K562 (cell line): ENCODE results near the gene JPH4. TPM values are rescaled to one million over a fixed set of nuclear protein-coding genes. Genes with fewer than 3 reads are reported as not detected.

Source experiments
- AFF1 ChIP-seq, 2 experiments: fragments of 450-650 bp; IDR thresholded peaks; 2 replicates each; pipeline ENCODE4 v1.6.1; 2018; ENCODE audit warnings: mild to moderate bottlenecking in 2 of 2, low read depth in 1 of 2; ENCODE audit not compliant: partially characterized antibody in 2 of 2
- CEBPZ ChIP-seq: fragments of 150-350 bp; IDR thresholded peaks from 2 replicates; pipeline ENCODE4 v1.6.1; 2014; ENCODE audit warnings: low read depth, mild to moderate bottlenecking, low read length, borderline replicate concordance
- ETS2 ChIP-seq: IDR thresholded peaks from 2 replicates; pipeline ENCODE4 v1.6.1; 2016; ENCODE audit warnings: borderline replicate concordance, missing genetic modification characterization, mild to moderate bottlenecking, moderate library complexity, missing compliant biosample characterization; ENCODE audit not compliant: poor library complexity, severe bottlenecking
- FOSL1 ChIP-seq: fragments of 200-800 bp; sonication (Bioruptor generic); conservative IDR thresholded peaks from 2 replicates; pipeline ENCODE4 v1.6.1; 2016; ENCODE audit warnings: missing genetic modification characterization, missing compliant biosample characterization
- GTF3C2 ChIP-seq: IDR thresholded peaks from 3 replicates; pipeline ENCODE4 v1.6.1; 2011; ENCODE audit warnings: borderline replicate concordance, mild to moderate bottlenecking, moderate library complexity; ENCODE audit not compliant: insufficient read length; ENCODE audit errors: extremely low read depth
- MITF ChIP-seq: IDR thresholded peaks from 2 replicates; pipeline ENCODE4 v1.6.1; 2014; ENCODE audit warnings: antibody characterized with exemption
- MXI1 ChIP-seq: IDR thresholded peaks from 2 replicates; pipeline ENCODE4 v1.6.1; 2011; ENCODE audit warnings: low read depth, mild to moderate bottlenecking, improper control_type of control experiment, low read length
- polyA plus RNA-seq, 8 experiments: library from polyadenylated mRNA; depleted of rRNA in 4 of 8; stranded (reverse) in 5 of 8; unstranded in 3 of 8; fragments of >200 nt; fragmentation: Nextera tagmentation in 2 of 8; fragmentation: Illumina TruSeq in 1 of 8; extraction: Ambion mirVana in 2 of 8; extraction: Trizol in 1 of 8; gene quantifications; 2 replicates each; pipeline versions ENCODE4 v1.2.1 to v1.2.3, GENCODE V29; 2011 to 2014; ENCODE audit warnings: inconsistent platforms in 1 of 8, missing spikeins in 1 of 8
- total RNA-seq, 7 experiments: library from RNA; depleted of rRNA in 6 of 7; stranded (reverse); fragments of >200 nt in 6 of 7; fragmentation: Illumina TruSeq in 2 of 7; extraction: Trizol in 2 of 7; gene quantifications; 2 replicates each; pipeline versions ENCODE4 v1.2.1 to v1.2.3, GENCODE V29; 2011 to 2021; ENCODE audit warnings: low replicate concordance in 1 of 7
- TF ChIP-seq, protein P1 (sequence below): fragments of 200-400 bp; formaldehyde crosslinking; IDR thresholded peaks from 2 replicates; pipeline ENCODE4 v1.6.1; 2017; ENCODE audit warnings: mild to moderate bottlenecking, low read depth, low read length, moderate library complexity

Gene JPH4
- total and polyA plus RNA-seq, 9 of the 15 experiments (the other 6 are each of a cell fraction or from before 2014, with no cell fraction given), result 0.04 to 0.13 (median 0.06) TPM; not detected in 5

GRCh38 chr14:23551266-23552028 lies 27.1 kb downstream of the JPH4 start, which contains the start of gene ZFHX2 (continued):
- TF ChIP-seq GTF3C2 (peak; percentile 51), MITF (no peak), FOSL1 (tag) (no peak), CEBPZ (no peak), ETS2 (no peak), MXI1 (no peak), AFF1 (IDR thresholded peaks at IDR 0.05; ENCODE audit: low read depth in 1 of 2, partially characterized antibody in 2 of 2) (peak in 1 of 2 experiments; percentile 78)
- TF ChIP-seq, protein P1, sequence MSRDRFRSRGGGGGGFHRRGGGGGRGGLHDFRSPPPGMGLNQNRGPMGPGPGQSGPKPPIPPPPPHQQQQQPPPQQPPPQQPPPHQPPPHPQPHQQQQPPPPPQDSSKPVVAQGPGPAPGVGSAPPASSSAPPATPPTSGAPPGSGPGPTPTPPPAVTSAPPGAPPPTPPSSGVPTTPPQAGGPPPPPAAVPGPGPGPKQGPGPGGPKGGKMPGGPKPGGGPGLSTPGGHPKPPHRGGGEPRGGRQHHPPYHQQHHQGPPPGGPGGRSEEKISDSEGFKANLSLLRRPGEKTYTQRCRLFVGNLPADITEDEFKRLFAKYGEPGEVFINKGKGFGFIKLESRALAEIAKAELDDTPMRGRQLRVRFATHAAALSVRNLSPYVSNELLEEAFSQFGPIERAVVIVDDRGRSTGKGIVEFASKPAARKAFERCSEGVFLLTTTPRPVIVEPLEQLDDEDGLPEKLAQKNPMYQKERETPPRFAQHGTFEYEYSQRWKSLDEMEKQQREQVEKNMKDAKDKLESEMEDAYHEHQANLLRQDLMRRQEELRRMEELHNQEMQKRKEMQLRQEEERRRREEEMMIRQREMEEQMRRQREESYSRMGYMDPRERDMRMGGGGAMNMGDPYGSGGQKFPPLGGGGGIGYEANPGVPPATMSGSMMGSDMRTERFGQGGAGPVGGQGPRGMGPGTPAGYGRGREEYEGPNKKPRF, result no peak
